ENCODE results near the gene NSRP1. TPM values are rescaled to one million over a fixed set of nuclear protein-coding genes. Genes with fewer than 3 reads are reported as not detected.
"Not testable (repeated sequence)": the region's sequence is repeated elsewhere in the genome, so short reads cannot be mapped to it uniquely, and the experiment has no call there.

The NSRP1 gene
- total RNA-seq, 2 experiments from 2014 or later, result 23.8 to 25.2 TPM

DNA sequence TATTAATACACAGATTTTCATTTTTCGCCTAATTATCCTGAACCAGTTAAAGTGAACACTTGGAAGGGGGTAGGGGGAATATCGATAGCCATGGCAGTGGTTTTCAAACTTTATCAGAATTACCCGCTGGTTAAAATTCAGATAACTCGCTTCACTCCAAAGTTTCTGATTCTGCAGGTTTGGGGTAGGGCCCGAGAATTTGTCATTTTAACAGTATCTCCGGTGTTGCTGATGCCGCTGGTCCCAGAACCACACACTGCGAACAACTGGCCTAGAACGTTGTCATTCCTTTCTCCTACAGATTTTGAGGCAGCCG is 313 bp upstream of the NSRP1 start:
- peak; percentile 41 for ATAC-seq (ENCODE audit: poor library complexity)
- POLR2A ChIA-PET, result interaction anchor here (1.6 kb wide), 1 partner anchor 207 kb away, joined by 4 read pairs; no protein-coding TSS in a partner anchor
- H3K4me3 ChIP-seq (ENCODE audit: low read length), result peak overlapping the region; percentile 97

DNA sequence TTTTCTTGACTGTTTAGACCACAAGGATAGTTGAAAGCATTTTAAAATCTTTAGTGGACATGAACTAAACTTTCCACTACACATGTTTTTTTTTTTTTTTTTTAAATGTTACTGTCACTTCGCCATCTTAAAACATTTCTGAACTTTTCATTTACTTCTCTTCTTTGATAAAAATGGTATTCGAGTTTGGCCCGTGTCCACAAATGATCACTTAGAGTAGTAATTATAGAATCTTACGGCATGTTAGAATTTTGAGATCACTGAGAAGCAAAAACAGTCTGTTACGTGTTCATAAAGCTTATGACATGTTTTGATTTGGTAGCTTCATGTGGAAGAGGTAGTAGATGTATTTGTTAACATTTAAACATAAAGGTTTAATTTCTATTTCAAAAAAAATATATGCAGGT is 1.1 kb downstream of the NSRP1 start:
- peaks cover 48% of the 10 kb centered on the region for H3K4me1 Mint-ChIP-seq (ENCODE audit: low read depth)
- H3K4me1 ChIP-seq (ENCODE audit: insufficient read depth, low read length), result peaks cover 21% of the 10 kb centered on the region
- H3K27ac ChIP-seq (ENCODE audit: low read depth in 1 of 2, low read length in 2 of 2), result peak overlapping the region in 1 of 2 donors; percentile 99
- peaks cover 45% of the 10 kb centered on the region for H3K36me3 Mint-ChIP-seq (ENCODE audit: low read depth)
- ATAC-seq (ENCODE audit: poor library complexity), result no peak
- peak overlapping the region; percentile 97 for H3K4me3 Mint-ChIP-seq
- no peaks in the 10 kb centered on the region for H3K9me3 Mint-ChIP-seq
- H3K27ac Mint-ChIP-seq, result peak overlapping the region; percentile 95
- H3K36me3 ChIP-seq (ENCODE audit: insufficient read depth, low read length), result peaks cover 4% of the 10 kb centered on the region
- H3K9me3 ChIP-seq (ENCODE audit: control insufficient read depth in 1 of 2, insufficient read depth in 1 of 2, low read length in 2 of 2), result no peaks in the 10 kb centered on the region
- TF ChIP-seq, protein P1, sequence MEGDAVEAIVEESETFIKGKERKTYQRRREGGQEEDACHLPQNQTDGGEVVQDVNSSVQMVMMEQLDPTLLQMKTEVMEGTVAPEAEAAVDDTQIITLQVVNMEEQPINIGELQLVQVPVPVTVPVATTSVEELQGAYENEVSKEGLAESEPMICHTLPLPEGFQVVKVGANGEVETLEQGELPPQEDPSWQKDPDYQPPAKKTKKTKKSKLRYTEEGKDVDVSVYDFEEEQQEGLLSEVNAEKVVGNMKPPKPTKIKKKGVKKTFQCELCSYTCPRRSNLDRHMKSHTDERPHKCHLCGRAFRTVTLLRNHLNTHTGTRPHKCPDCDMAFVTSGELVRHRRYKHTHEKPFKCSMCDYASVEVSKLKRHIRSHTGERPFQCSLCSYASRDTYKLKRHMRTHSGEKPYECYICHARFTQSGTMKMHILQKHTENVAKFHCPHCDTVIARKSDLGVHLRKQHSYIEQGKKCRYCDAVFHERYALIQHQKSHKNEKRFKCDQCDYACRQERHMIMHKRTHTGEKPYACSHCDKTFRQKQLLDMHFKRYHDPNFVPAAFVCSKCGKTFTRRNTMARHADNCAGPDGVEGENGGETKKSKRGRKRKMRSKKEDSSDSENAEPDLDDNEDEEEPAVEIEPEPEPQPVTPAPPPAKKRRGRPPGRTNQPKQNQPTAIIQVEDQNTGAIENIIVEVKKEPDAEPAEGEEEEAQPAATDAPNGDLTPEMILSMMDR (IDR thresholded peaks at IDR 0.05), result no peak
- intact Hi-C loops (cut with DNase I, micrococcal nuclease), result loop anchor here in 1 of 2 experiments (5.0 to 10.0 kb wide), 3 partner anchors 260 to 707 kb away; partner anchors contain the start of genes CPD, CRLF3 and GOSR1
- no peak for DNase-seq
- ChIA-PET POLR2A (interaction anchor here (0.6 to 1.0 kb wide), 3 partner anchors 13 to 824 kb away, joined by 3 to 4 read pairs (median 3); partner anchors contain the start of gene NUFIP2), CTCF (interaction anchor here (2.1 to 2.3 kb wide), 2 partner anchors 13 kb away, joined by 10 to 12 read pairs; no protein-coding TSS in a partner anchor)
- no peaks in the 10 kb centered on the region for H3K27me3 Mint-ChIP-seq
- no peaks in the 10 kb centered on the region for H3K27me3 ChIP-seq (ENCODE audit: control insufficient read depth in 1 of 2, insufficient read depth in 2 of 2, low read length in 2 of 2)
- H3K4me3 ChIP-seq (ENCODE audit: low read length), result peak overlapping the region; percentile 97

More for the DNA sequence above, 313 bp upstream of the NSRP1 start:
- H3K27ac Mint-ChIP-seq, result peak overlapping the region; percentile 95
- Histone ChIP-seq H3K36me3 (ENCODE audit: insufficient read depth, low read length) (no peaks in the 10 kb centered on the region), H3K27ac (ENCODE audit: low read depth in 1 of 2, low read length in 2 of 2) (peak overlapping the region; percentile 85 to 99), H3K9me3 (ENCODE audit: control insufficient read depth in 1 of 2, insufficient read depth in 1 of 2, low read length in 2 of 2) (no peaks in the 10 kb centered on the region), H3K27me3 (ENCODE audit: control insufficient read depth in 1 of 2, insufficient read depth in 2 of 2, low read length in 2 of 2) (no peaks in the 10 kb centered on the region), H3K4me1 (ENCODE audit: insufficient read depth, low read length) (peaks cover 18% of the 10 kb centered on the region)
- TF ChIP-seq, protein P1 (IDR thresholded peaks at IDR 0.05), result no peak
- no peaks in the 10 kb centered on the region for H3K27me3 Mint-ChIP-seq
- H3K9me3 Mint-ChIP-seq, result no peaks in the 10 kb centered on the region
- peaks cover 41% of the 10 kb centered on the region for H3K4me1 Mint-ChIP-seq (ENCODE audit: low read depth)
- CTCF ChIA-PET, result interaction anchor here (2.1 kb wide), 1 partner anchor 12 kb away, joined by 12 read pairs; no protein-coding TSS in a partner anchor
- H3K36me3 Mint-ChIP-seq (ENCODE audit: low read depth), result peaks cover 34% of the 10 kb centered on the region
- intact Hi-C loops (cut with DNase I, micrococcal nuclease), result loop anchor here in 1 of 2 experiments (5.0 to 10.0 kb wide), 3 partner anchors 261 to 708 kb away; partner anchors contain the start of genes CPD, CRLF3 and GOSR1
- DNase-seq, result no peak
- peak overlapping the region; percentile 97 for H3K4me3 Mint-ChIP-seq

DNA sequence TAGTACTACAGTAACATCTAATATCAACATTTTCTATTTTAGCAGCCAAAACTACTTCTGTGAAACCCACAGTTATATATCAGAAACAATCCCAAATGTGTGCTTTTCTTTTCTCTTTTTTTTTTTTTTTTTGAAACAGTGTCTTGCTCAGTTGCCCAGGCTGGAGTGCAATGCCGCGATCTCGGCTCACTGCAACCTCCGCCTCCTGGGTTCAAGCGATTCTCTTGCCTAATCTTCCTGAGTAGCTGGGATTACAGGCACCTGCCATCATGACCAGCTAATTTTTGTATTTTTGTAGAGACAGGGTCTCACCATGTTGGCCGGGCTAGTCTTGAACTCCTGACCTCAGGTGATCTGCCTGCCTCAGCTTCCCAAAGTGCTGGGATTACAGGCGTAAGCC is 2.0 kb downstream of the NSRP1 start:
- intact Hi-C loops (cut with DNase I, micrococcal nuclease), result loop anchor here in 1 of 2 experiments (5.0 to 10.0 kb wide), 3 partner anchors 259 to 706 kb away; partner anchors contain the start of genes CPD, CRLF3 and GOSR1

More for the DNA sequence above, 2.0 kb downstream of the NSRP1 start:
- ATAC-seq (ENCODE audit: poor library complexity); H3K27me3 Mint-ChIP-seq; H3K36me3 ChIP-seq (ENCODE audit: insufficient read depth, low read length); H3K27ac ChIP-seq (ENCODE audit: low read depth in 1 of 2, low read length in 2 of 2); H3K4me3 ChIP-seq (ENCODE audit: low read length); H3K9me3 Mint-ChIP-seq; POLR2A ChIA-PET; H3K27me3 ChIP-seq (ENCODE audit: control insufficient read depth in 1 of 2, insufficient read depth in 2 of 2, low read length in 2 of 2); H3K9me3 ChIP-seq (ENCODE audit: control insufficient read depth in 1 of 2, insufficient read depth in 1 of 2, low read length in 2 of 2); DNase-seq: not testable (repeated sequence)
- Mint-ChIP-seq H3K4me3 (peak overlapping the region; percentile 97), H3K4me1 (ENCODE audit: low read depth) (peaks cover 48% of the 10 kb centered on the region), H3K27ac (peak overlapping the region; percentile 95), H3K36me3 (ENCODE audit: low read depth) (peaks cover 47% of the 10 kb centered on the region)
- H3K4me1 ChIP-seq (ENCODE audit: insufficient read depth, low read length), result peaks cover 21% of the 10 kb centered on the region
- CTCF ChIA-PET, result interaction anchor here (0.7 to 2.3 kb wide), 2 partner anchors 14 to 600 kb away, joined by 5 to 10 read pairs; no protein-coding TSS in a partner anchor

All from CD4-positive, alpha-beta T cell (primary cell).